ENCODE measurements around the gene NEK11.

The NEK11 gene

GRCh38 chr3:131284302-131284701 lies 257.6 kb downstream of the NEK11 start:
- Histone ChIP-seq H3K79me2 (ENCODE audit: control insufficient read depth, insufficient read depth, low read length) (no peaks in the 10 kb centered on the region), H3K4me3 (ENCODE audit: low read length) (no peak overlapping the region), H3K79me1 (ENCODE audit: low read length) (no peaks in the 10 kb centered on the region), H3K27ac (ENCODE audit: low read depth, low read length) (no peak overlapping the region), H3K9ac (ENCODE audit: low read length) (no peak overlapping the region), H2BK120ac (ENCODE audit: low read depth, low read length) (no peak overlapping the region), H3K56ac (ENCODE audit: low read length) (no peak overlapping the region), H4K5ac (ENCODE audit: low read length) (no peak overlapping the region), H3K4ac (ENCODE audit: low read depth, low read length) (no peak overlapping the region), H3K36me3 (ENCODE audit: control insufficient read depth, insufficient read depth, low read length) (no peaks in the 10 kb centered on the region), H3K23ac (ENCODE audit: low read length) (no peak overlapping the region), H4K8ac (ENCODE audit: low read depth, low read length) (no peak overlapping the region), H2BK5ac (ENCODE audit: low read length) (no peak overlapping the region), H3K4me2 (ENCODE audit: low read length) (no peak overlapping the region), H3K18ac (ENCODE audit: low read length) (no peak overlapping the region), H3K27me3 (ENCODE audit: insufficient read depth, low read length, poor library complexity) (no peaks in the 10 kb centered on the region), H3K4me1 (ENCODE audit: control insufficient read depth, low read depth, low read length) (no peaks in the 10 kb centered on the region), H2BK15ac (replicated peaks; ENCODE audit: low read depth) (no peak overlapping the region), H2AK5ac (ENCODE audit: low read length) (no peak overlapping the region)
- WGBS (ENCODE audit: extremely low coverage, insufficient coverage, low lambda C conversion rate) = no CpG with 5 or more reads among the region's 1 CpG
- no peak for DNase-seq

GRCh38 chr3:131285456-131285855 lies 258.8 kb downstream of the NEK11 start:
- H3K18ac ChIP-seq (ENCODE audit: low read length) = no peak overlapping the region
- no CpG with 5 or more reads among the region's 3 CpGs for WGBS (ENCODE audit: extremely low coverage, insufficient coverage, low lambda C conversion rate)
- H4K5ac ChIP-seq (ENCODE audit: low read length) = no peak overlapping the region
- H3K56ac ChIP-seq (ENCODE audit: low read length) = no peak overlapping the region
- no peak overlapping the region for H2BK120ac ChIP-seq (ENCODE audit: low read depth, low read length)
- H3K4ac ChIP-seq (ENCODE audit: low read depth, low read length) = no peak overlapping the region
- no peak overlapping the region for H3K9ac ChIP-seq (ENCODE audit: low read length)
- H2BK15ac ChIP-seq (replicated peaks; ENCODE audit: low read depth) = no peak overlapping the region
- no peak overlapping the region for H3K27ac ChIP-seq (ENCODE audit: low read depth, low read length)
- H3K79me2 ChIP-seq (ENCODE audit: control insufficient read depth, insufficient read depth, low read length) = no peaks in the 10 kb centered on the region
- no peaks in the 10 kb centered on the region for H3K36me3 ChIP-seq (ENCODE audit: control insufficient read depth, insufficient read depth, low read length)
- no peaks in the 10 kb centered on the region for H3K4me1 ChIP-seq (ENCODE audit: control insufficient read depth, low read depth, low read length)
- no peak overlapping the region for H2BK5ac ChIP-seq (ENCODE audit: low read length)
- H3K4me2 ChIP-seq (ENCODE audit: low read length) = no peak overlapping the region
- H2AK5ac ChIP-seq (ENCODE audit: low read length) = no peak overlapping the region
- H4K8ac ChIP-seq (ENCODE audit: low read depth, low read length) = no peak overlapping the region
- no peaks in the 10 kb centered on the region for H3K79me1 ChIP-seq (ENCODE audit: low read length)
- no peak overlapping the region for H3K23ac ChIP-seq (ENCODE audit: low read length)
- no peak for DNase-seq
- no peak overlapping the region for H3K4me3 ChIP-seq (ENCODE audit: low read length)
- no peaks in the 10 kb centered on the region for H3K27me3 ChIP-seq (ENCODE audit: insufficient read depth, low read length, poor library complexity)

- H3K79me1 ChIP-seq (ENCODE audit: low read length) = no peaks in the 10 kb centered on the region
- no peak overlapping the region for H2BK15ac ChIP-seq (replicated peaks; ENCODE audit: low read depth)
- H2AK5ac ChIP-seq (ENCODE audit: low read length) = no peak overlapping the region
- WGBS (ENCODE audit: extremely low coverage, insufficient coverage, low lambda C conversion rate) = no CpG with 5 or more reads among the region's 1 CpG
- H3K27ac ChIP-seq (ENCODE audit: low read depth, low read length) = no peak overlapping the region
- H3K27me3 ChIP-seq (ENCODE audit: insufficient read depth, low read length, poor library complexity) = no peaks in the 10 kb centered on the region
- no peak overlapping the region for H3K23ac ChIP-seq (ENCODE audit: low read length)
- no peak overlapping the region for H4K5ac ChIP-seq (ENCODE audit: low read length)
- DNase-seq = no peak
- H3K9ac ChIP-seq (ENCODE audit: low read length) = no peak overlapping the region
- no peak overlapping the region for H4K8ac ChIP-seq (ENCODE audit: low read depth, low read length)
- H3K18ac ChIP-seq (ENCODE audit: low read length) = no peak overlapping the region
- H2BK5ac ChIP-seq (ENCODE audit: low read length) = no peak overlapping the region
- H3K4me1 ChIP-seq (ENCODE audit: control insufficient read depth, low read depth, low read length) = no peaks in the 10 kb centered on the region
- H3K4ac ChIP-seq (ENCODE audit: low read depth, low read length) = no peak overlapping the region
- H3K56ac ChIP-seq (ENCODE audit: low read length) = no peak overlapping the region
- H3K4me2 ChIP-seq (ENCODE audit: low read length) = no peak overlapping the region
- H2BK120ac ChIP-seq (ENCODE audit: low read depth, low read length) = no peak overlapping the region
- no peak overlapping the region for H3K4me3 ChIP-seq (ENCODE audit: low read length)
- no peaks in the 10 kb centered on the region for H3K79me2 ChIP-seq (ENCODE audit: control insufficient read depth, insufficient read depth, low read length)
- no peaks in the 10 kb centered on the region for H3K36me3 ChIP-seq (ENCODE audit: control insufficient read depth, insufficient read depth, low read length)
Observed at GRCh38 chr3:131299836-131300235, 273.2 kb downstream of the NEK11 start.

GRCh38 chr3:131303848-131304247 lies 277.2 kb downstream of the NEK11 start:
- Histone ChIP-seq H3K23ac (ENCODE audit: low read length) (no peak overlapping the region), H2BK15ac (replicated peaks; ENCODE audit: low read depth) (no peak overlapping the region), H4K5ac (ENCODE audit: low read length) (no peak overlapping the region), H3K27me3 (ENCODE audit: insufficient read depth, low read length, poor library complexity) (no peaks in the 10 kb centered on the region), H3K4me3 (ENCODE audit: low read length) (no peak overlapping the region), H3K4me1 (ENCODE audit: control insufficient read depth, low read depth, low read length) (no peaks in the 10 kb centered on the region), H3K9ac (ENCODE audit: low read length) (no peak overlapping the region), H3K18ac (ENCODE audit: low read length) (no peak overlapping the region), H3K4me2 (ENCODE audit: low read length) (no peak overlapping the region), H3K79me1 (ENCODE audit: low read length) (no peaks in the 10 kb centered on the region), H3K4ac (ENCODE audit: low read depth, low read length) (no peak overlapping the region), H2AK5ac (ENCODE audit: low read length) (no peak overlapping the region), H3K56ac (ENCODE audit: low read length) (no peak overlapping the region), H3K27ac (ENCODE audit: low read depth, low read length) (no peak overlapping the region), H2BK5ac (ENCODE audit: low read length) (no peak overlapping the region), H3K79me2 (ENCODE audit: control insufficient read depth, insufficient read depth, low read length) (no peaks in the 10 kb centered on the region), H2BK120ac (ENCODE audit: low read depth, low read length) (no peak overlapping the region), H3K36me3 (ENCODE audit: control insufficient read depth, insufficient read depth, low read length) (no peaks in the 10 kb centered on the region), H4K8ac (ENCODE audit: low read depth, low read length) (no peak overlapping the region)
- no peak for DNase-seq

GRCh38 chr3:131304890-131305289 lies 278.2 kb downstream of the NEK11 start:
- Histone ChIP-seq H3K4me2 (ENCODE audit: low read length) (no peak overlapping the region), H4K8ac (ENCODE audit: low read depth, low read length) (no peak overlapping the region)

GRCh38 chr3:131306242-131306641 lies 279.6 kb downstream of the NEK11 start:
- Histone ChIP-seq H4K8ac (ENCODE audit: low read depth, low read length) (no peak overlapping the region), H3K79me2 (ENCODE audit: control insufficient read depth, insufficient read depth, low read length) (no peaks in the 10 kb centered on the region), H3K27me3 (ENCODE audit: insufficient read depth, low read length, poor library complexity) (no peaks in the 10 kb centered on the region), H2BK120ac (ENCODE audit: low read depth, low read length) (no peak overlapping the region), H3K23ac (ENCODE audit: low read length) (no peak overlapping the region), H2BK5ac (ENCODE audit: low read length) (no peak overlapping the region), H3K27ac (ENCODE audit: low read depth, low read length) (no peak overlapping the region), H3K36me3 (ENCODE audit: control insufficient read depth, insufficient read depth, low read length) (no peaks in the 10 kb centered on the region), H4K5ac (ENCODE audit: low read length) (no peak overlapping the region), H3K18ac (ENCODE audit: low read length) (no peak overlapping the region), H3K56ac (ENCODE audit: low read length) (no peak overlapping the region), H3K4ac (ENCODE audit: low read depth, low read length) (no peak overlapping the region), H3K4me2 (ENCODE audit: low read length) (no peak overlapping the region), H2BK15ac (replicated peaks; ENCODE audit: low read depth) (no peak overlapping the region), H3K9ac (ENCODE audit: low read length) (no peak overlapping the region), H2AK5ac (ENCODE audit: low read length) (no peak overlapping the region), H3K4me1 (ENCODE audit: control insufficient read depth, low read depth, low read length) (no peaks in the 10 kb centered on the region), H3K4me3 (ENCODE audit: low read length) (no peak overlapping the region), H3K79me1 (ENCODE audit: low read length) (no peaks in the 10 kb centered on the region)
- DNase-seq = no peak

More at GRCh38 chr3:131304890-131305289, 278.2 kb downstream of the NEK11 start:
- Histone ChIP-seq H3K9ac (ENCODE audit: low read length) (no peak overlapping the region), H3K4me1 (ENCODE audit: control insufficient read depth, low read depth, low read length) (no peaks in the 10 kb centered on the region), H3K27ac (ENCODE audit: low read depth, low read length) (no peak overlapping the region), H3K36me3 (ENCODE audit: control insufficient read depth, insufficient read depth, low read length) (no peaks in the 10 kb centered on the region), H4K5ac (ENCODE audit: low read length) (no peak overlapping the region), H3K18ac (ENCODE audit: low read length) (no peak overlapping the region), H2AK5ac (ENCODE audit: low read length) (no peak overlapping the region), H2BK120ac (ENCODE audit: low read depth, low read length) (no peak overlapping the region), H3K56ac (ENCODE audit: low read length) (no peak overlapping the region), H3K79me1 (ENCODE audit: low read length) (no peaks in the 10 kb centered on the region), H3K4ac (ENCODE audit: low read depth, low read length) (no peak overlapping the region), H3K23ac (ENCODE audit: low read length) (no peak overlapping the region), H3K4me3 (ENCODE audit: low read length) (no peak overlapping the region), H2BK15ac (replicated peaks; ENCODE audit: low read depth) (no peak overlapping the region), H3K79me2 (ENCODE audit: control insufficient read depth, insufficient read depth, low read length) (no peaks in the 10 kb centered on the region), H2BK5ac (ENCODE audit: low read length) (no peak overlapping the region), H3K27me3 (ENCODE audit: insufficient read depth, low read length, poor library complexity) (no peaks in the 10 kb centered on the region)
- no CpG with 5 or more reads among the region's 5 CpGs for WGBS (ENCODE audit: extremely low coverage, insufficient coverage, low lambda C conversion rate)
- DNase-seq = no peak

All from mesendoderm (in vitro differentiated cells).